Fibroblast of lung (primary cell): ENCODE data around the gene PRRG2. TPM values are rescaled to one million over a fixed set of nuclear protein-coding genes. Genes with fewer than 3 reads are reported as not detected.

Experiments
- DNase-seq, 2 donors: peaks; one replicate each; pipeline versions ENCODE4 v3.0.0 to v3.0.0-alpha.2; 2010; ENCODE audit warnings: low read depth in 2 of 2
- H2AFZ ChIP-seq: 2 replicates; pipeline ENCODE4 v1.5.1; 2012; ENCODE audit warnings: low read length, control low read depth, inconsistent platforms
- H3K27ac ChIP-seq: 2 replicates; pipeline ENCODE4 v1.5.1; 2011; ENCODE audit warnings: low read length, control low read depth; ENCODE audit not compliant: insufficient read depth
- H3K27me3 ChIP-seq: 2 replicates; pipeline ENCODE4 v1.5.1; 2011; ENCODE audit warnings: mild to moderate bottlenecking, low read length; ENCODE audit not compliant: control insufficient read depth, insufficient read depth
- H3K36me3 ChIP-seq: 2 replicates; pipeline ENCODE4 v1.5.1; 2011; ENCODE audit warnings: low read length; ENCODE audit not compliant: control insufficient read depth, insufficient read depth
- H3K4me1 ChIP-seq: 2 replicates; pipeline ENCODE4 v1.5.1; 2011; ENCODE audit warnings: low read length; ENCODE audit not compliant: control insufficient read depth, insufficient read depth; ENCODE audit errors: extremely low read depth
- H3K4me2 ChIP-seq: 2 replicates; pipeline ENCODE4 v1.5.1; 2011; ENCODE audit warnings: low read length, control low read depth; ENCODE audit not compliant: insufficient read depth; ENCODE audit errors: extremely low read depth
- H3K4me3 ChIP-seq, 4 experiments: fragments of 200-600 bp in 1 of 4; sonication (generic) in 1 of 4; replicated peaks in 1 of 4; 2 replicates each; pipeline ENCODE4 v1.5.1; 2011 to 2016; ENCODE audit warnings: low read length in 4 of 4, low read depth in 3 of 4, mild to moderate bottlenecking in 3 of 4, control low read depth in 2 of 4, inconsistent platforms in 1 of 4, mixed read lengths in 1 of 4; ENCODE audit not compliant: insufficient read depth in 1 of 4; ENCODE audit errors: control extremely low read depth in 1 of 4
- H3K79me2 ChIP-seq: 2 replicates; pipeline ENCODE4 v1.5.1; 2012; ENCODE audit warnings: mild to moderate bottlenecking, low read length, inconsistent platforms; ENCODE audit not compliant: control insufficient read depth, insufficient read depth
- H3K9ac ChIP-seq: 2 replicates; pipeline ENCODE4 v1.5.1; 2011; ENCODE audit warnings: mild to moderate bottlenecking, low read length, control low read depth; ENCODE audit not compliant: insufficient read depth
- H3K9me3 ChIP-seq: 2 replicates; pipeline ENCODE4 v1.5.1; 2012; ENCODE audit warnings: low read depth, low read length; ENCODE audit not compliant: control insufficient read depth, insufficient read depth
- H4K20me1 ChIP-seq: 2 replicates; pipeline ENCODE4 v1.5.1; 2011; ENCODE audit warnings: low read length; ENCODE audit not compliant: control insufficient read depth, insufficient read depth; ENCODE audit errors: extremely low read depth
- CTCF ChIP-seq, 2 donors: IDR thresholded peaks in 1 of 2; conservative IDR thresholded peaks in 1 of 2; 1 replicate in 1 of 2; 2 replicates in 1 of 2; pipeline ENCODE4 v1.5.1; 2011 to 2012; ENCODE audit warnings: low read length in 2 of 2, control low read depth in 1 of 2, inconsistent platforms in 1 of 2, low read depth in 1 of 2, mild to moderate bottlenecking in 1 of 2
- EZH2 ChIP-seq: IDR thresholded peaks from 2 replicates; pipeline ENCODE4 v1.5.1; 2012; ENCODE audit warnings: low read length, control low read depth, mild to moderate bottlenecking; ENCODE audit errors: missing control alignments
- polyA plus RNA-seq, 2 donors: library from polyadenylated mRNA; depleted of rRNA in 1 of 2; stranded (reverse) in 1 of 2; unstranded in 1 of 2; fragments of >200 nt; gene quantifications; 2 replicates each; pipeline ENCODE4 v1.2.1, GENCODE V29; 2011 to 2012; ENCODE audit warnings: missing spikeins in 1 of 2
- total RNA-seq: library from RNA; depleted of rRNA; stranded (reverse); fragments of >200 nt; gene quantifications from 2 replicates; pipeline ENCODE4 v1.2.1, GENCODE V29; 2014

PRRG2 gene
- total and polyA plus RNA-seq, 2 donors (not counting 1 experiment from before 2014, with no cell fraction given) = 0.17 TPM; not detected in 1

GRCh38 chr19:49539192-49539952 is 41.7 kb upstream of the PRRG2 start:
- H3K9ac ChIP-seq = no peak overlapping the region
- H3K4me1 ChIP-seq = no peaks in the 10 kb centered on the region
- peaks cover 2% of the 10 kb centered on the region for H4K20me1 ChIP-seq
- TF ChIP-seq EZH2 (no peak), CTCF (conservative IDR thresholded peaks at IDR 0.05 in 1 of 2, IDR thresholded peaks at IDR 0.05 in 1 of 2; ENCODE audit: low read depth in 1 of 2, low read length in 2 of 2) (no peak)
- no peaks in the 10 kb centered on the region for H3K27me3 ChIP-seq
- H3K4me3 ChIP-seq = no peak overlapping the region
- H2AFZ ChIP-seq = no peak overlapping the region
- no peak overlapping the region for H3K27ac ChIP-seq
- H3K36me3 ChIP-seq = peaks cover 12% of the 10 kb centered on the region
- no peak overlapping the region for H3K4me2 ChIP-seq
- H3K9me3 ChIP-seq = no peaks in the 10 kb centered on the region
- no peak for DNase-seq
- H3K79me2 ChIP-seq = no peaks in the 10 kb centered on the region

- Histone ChIP-seq H3K9ac (no peak overlapping the region), H3K27ac (no peak overlapping the region), H3K9me3 (no peaks in the 10 kb centered on the region), H4K20me1 (no peaks in the 10 kb centered on the region), H3K4me2 (no peak overlapping the region), H2AFZ (no peak overlapping the region), H3K36me3 (peaks cover 10% of the 10 kb centered on the region), H3K4me1 (peaks cover 3% of the 10 kb centered on the region), H3K79me2 (no peaks in the 10 kb centered on the region), H3K27me3 (no peaks in the 10 kb centered on the region), H3K4me3 (no peak overlapping the region)
- no peak for DNase-seq
- no peak for TF ChIP-seq EZH2
- TF ChIP-seq CTCF (conservative IDR thresholded peaks at IDR 0.05 in 1 of 2, IDR thresholded peaks at IDR 0.05 in 1 of 2; ENCODE audit: low read depth in 1 of 2, low read length in 2 of 2) = no peak
Observed at GRCh38 chr19:49541914-49542313, 39.2 kb upstream of the PRRG2 start.

GRCh38 chr19:49542446-49542845 is 38.7 kb upstream of the PRRG2 start:
- no peak for TF ChIP-seq CTCF (conservative IDR thresholded peaks at IDR 0.05 in 1 of 2, IDR thresholded peaks at IDR 0.05 in 1 of 2; ENCODE audit: low read depth in 1 of 2, low read length in 2 of 2)
- TF ChIP-seq EZH2 = no peak
- DNase-seq = no peak
- H3K27me3 ChIP-seq = no peaks in the 10 kb centered on the region
- peaks cover 3% of the 10 kb centered on the region for H3K4me1 ChIP-seq
- no peaks in the 10 kb centered on the region for H3K79me2 ChIP-seq
- no peak overlapping the region for H3K9ac ChIP-seq
- H3K4me2 ChIP-seq = no peak overlapping the region
- no peaks in the 10 kb centered on the region for H4K20me1 ChIP-seq
- H3K36me3 ChIP-seq = peaks cover 7% of the 10 kb centered on the region
- no peak overlapping the region for H3K27ac ChIP-seq
- H3K9me3 ChIP-seq = no peaks in the 10 kb centered on the region
- H2AFZ ChIP-seq = no peak overlapping the region
- H3K4me3 ChIP-seq = no peak overlapping the region
